Measurements from ENCODE around the gene HDLBP. TPM values are rescaled to one million over a fixed set of nuclear protein-coding genes. Genes with fewer than 3 reads are reported as not detected.
A peak's percentile ranks its signal among the peaks of the same experiment; 100 is the strongest.

Gene HDLBP
- total and polyA plus RNA-seq, 12 donors, result 206 to 419 (median 353) TPM

DNA sequence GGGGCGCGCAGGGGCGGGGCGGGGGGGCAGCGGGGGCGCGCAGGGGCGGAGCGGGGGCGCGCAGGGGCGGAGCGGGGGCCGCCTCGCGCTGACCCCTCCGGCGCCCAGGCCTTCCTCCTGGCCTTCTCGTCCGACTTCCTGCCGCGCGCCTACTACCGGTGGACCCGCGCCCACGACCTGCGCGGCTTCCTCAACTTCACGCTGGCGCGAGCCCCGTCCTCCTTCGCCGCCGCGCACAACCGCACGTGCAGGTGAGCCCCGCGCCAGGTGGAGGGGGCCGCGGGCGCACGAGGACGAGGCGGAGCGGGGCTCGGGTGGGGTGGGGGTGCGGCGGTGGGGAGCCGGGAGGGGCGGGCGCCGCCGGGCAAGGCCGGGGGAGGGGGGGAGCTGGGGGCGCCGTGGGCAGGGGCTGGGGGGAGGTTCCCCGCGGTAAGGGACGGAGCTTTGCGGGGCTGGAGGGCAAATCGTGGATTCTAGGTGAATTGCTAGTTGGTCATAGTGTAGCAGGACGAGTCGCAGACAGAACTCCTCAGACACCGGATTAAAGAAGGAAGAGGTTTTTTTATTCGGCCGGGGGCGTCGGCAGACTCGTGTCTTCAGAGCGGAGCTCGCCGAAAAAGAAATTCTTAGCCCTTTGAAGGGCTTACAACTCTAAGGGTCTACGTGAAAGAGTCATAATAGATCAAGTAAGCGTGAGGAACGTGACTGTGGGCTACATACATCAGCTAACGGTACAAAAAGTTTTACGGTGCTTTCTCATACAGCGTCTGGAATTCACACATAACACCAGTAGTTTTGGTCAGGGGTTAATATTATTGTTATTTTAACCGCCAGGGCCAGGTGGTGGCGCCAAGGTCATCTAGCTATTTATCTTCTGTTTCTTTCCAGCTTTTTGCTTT lies 97.1 kb downstream of the HDLBP start:
- H3K27me3 ChIP-seq, result peaks cover 0 to 8% (median 0%) of the 10 kb centered on the region in 7 donors
- intact Hi-C loops (cut with DNase I), result loop anchor here in 2 of 10 donors (10.0 kb wide), 2 partner anchors 114 to 364 kb away; partner anchors contain the start of gene MTERF4 (in 1 of the 2)
- ATAC-seq, result peak in 7 of 8 donors; percentile 16 to 70 (median 50)
- peak overlapping the region; percentile 33 to 69 (median 62) for H3K4me3 ChIP-seq
- TF ChIP-seq CTCF (IDR thresholded peaks at IDR 0.05), result peak in 5 of 9 donors; percentile 10 to 42 (median 38)
- peak; percentile 55 to 58 for DNase-seq
- no peaks in the 10 kb centered on the region for H3K9me3 ChIP-seq
- 1% methylated on average over 62 to 80 of the region's 83 CpGs for WGBS, 2 donors
- H3K36me3 ChIP-seq, result no peaks in the 10 kb centered on the region
- H3K27ac ChIP-seq, result peak overlapping the region in 8 of 10 donors; percentile 47 to 81 (median 68)
- peaks cover 7 to 20% (median 10%) of the 10 kb centered on the region in 9 donors for H3K4me1 ChIP-seq

DNA sequence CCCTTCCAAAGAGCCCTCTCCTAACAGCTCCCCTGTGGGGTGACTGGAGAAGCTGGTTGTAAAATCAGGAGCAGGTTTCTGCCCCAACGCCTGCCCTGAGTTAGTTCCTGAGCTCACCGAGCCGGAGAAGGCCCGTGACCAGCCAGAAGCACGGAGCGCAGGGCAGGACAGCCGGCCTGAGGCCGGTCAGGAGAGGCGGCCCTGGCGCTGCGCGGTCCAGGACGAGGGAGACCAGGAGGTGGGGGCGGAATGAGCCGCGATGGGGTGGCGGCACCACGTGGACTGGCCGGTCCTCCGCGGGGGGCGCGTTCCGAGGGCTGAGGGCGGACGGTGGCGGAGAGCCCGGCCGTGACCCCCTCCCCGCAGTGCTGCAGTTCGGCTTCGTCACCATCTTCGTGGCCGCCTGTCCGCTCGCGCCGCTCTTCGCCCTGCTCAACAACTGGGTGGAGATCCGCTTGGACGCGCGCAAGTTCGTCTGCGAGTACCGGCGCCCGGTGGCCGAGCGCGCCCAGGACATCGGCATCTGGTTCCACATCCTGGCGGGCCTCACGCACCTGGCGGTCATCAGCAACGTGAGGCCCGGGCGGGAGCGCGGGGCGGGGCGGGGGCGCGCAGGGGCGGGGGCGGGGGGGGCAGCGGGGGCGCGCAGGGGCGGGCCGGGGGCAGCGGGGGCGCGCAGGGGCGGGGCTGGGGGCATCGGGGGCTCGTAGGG lies 98.0 kb downstream of the HDLBP start:
- TF ChIP-seq CTCF (IDR thresholded peaks at IDR 0.05), result peak in 2 of 9 donors; percentile 9 to 14
- intact Hi-C loops (cut with DNase I), result loop anchor here in 2 of 10 donors (2.0 to 10.0 kb wide), 3 partner anchors 67 to 363 kb away; partner anchors contain the start of genes MTERF4 (in 1 of the 2) and PPP1R7 (in 1 of the 2)
- WGBS, 2 donors, result 1% methylated on average over 59 to 69 of the region's 77 CpGs

DNA sequence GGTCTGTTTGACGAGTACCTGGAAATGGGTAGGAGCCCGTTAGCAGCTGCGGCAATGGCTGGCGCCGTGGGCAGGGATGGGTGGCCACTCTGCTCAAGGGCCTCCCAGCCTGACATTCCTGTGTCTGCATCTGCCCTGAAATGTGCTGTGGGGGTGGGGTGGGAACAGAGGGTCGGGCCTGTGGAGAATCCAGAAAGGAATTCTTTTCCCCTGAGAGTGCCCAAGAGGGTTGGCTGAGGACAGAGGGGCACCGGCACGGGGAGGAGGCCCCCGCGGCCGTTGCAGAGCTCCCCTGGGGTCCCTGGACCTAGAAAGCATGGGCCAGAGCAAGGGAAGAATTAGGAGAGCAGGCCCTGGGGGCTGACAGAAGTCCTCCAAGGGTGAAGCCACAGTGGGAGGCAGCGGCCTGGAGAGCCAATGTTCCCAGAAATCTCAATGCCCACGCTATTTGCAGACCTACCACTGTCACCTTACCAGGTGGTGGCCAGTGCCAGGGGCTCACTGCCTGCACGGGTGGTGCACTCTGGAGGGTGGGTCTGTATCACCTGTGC lies 99.2 kb downstream of the HDLBP start:
- Histone ChIP-seq H3K27me3 (peaks cover 0 to 8% (median 0%) of the 10 kb centered on the region in 7 donors), H3K27ac (no peak overlapping the region), H3K36me3 (no peaks in the 10 kb centered on the region), H3K4me3 (no peak overlapping the region), H3K9me3 (no peaks in the 10 kb centered on the region), H3K4me1 (peaks cover 7 to 17% (median 9%) of the 10 kb centered on the region in 9 donors)
- no peak for TF ChIP-seq CTCF (IDR thresholded peaks at IDR 0.05)
- 58 to 60% methylated on average over 13 to 14 of the region's 14 CpGs for WGBS, 2 donors
- intact Hi-C loops (cut with DNase I), result loop anchor here in 2 of 10 donors (2.0 to 10.0 kb wide), 3 partner anchors 65 to 361 kb away; partner anchors contain the start of genes MTERF4 (in 1 of the 2) and PPP1R7 (in 1 of the 2)
- DNase-seq, result no peak
- peak in 2 of 8 donors; percentile 3 to 25 for ATAC-seq

More for the DNA sequence above, 98.0 kb downstream of the HDLBP start:
- no peaks in the 10 kb centered on the region for H3K36me3 ChIP-seq
- no peaks in the 10 kb centered on the region for H3K9me3 ChIP-seq
- peak overlapping the region in 9 of 10 donors; percentile 40 to 68 (median 60) for H3K4me3 ChIP-seq
- H3K4me1 ChIP-seq, result peaks cover 7 to 17% (median 9%) of the 10 kb centered on the region in 9 donors
- H3K27me3 ChIP-seq, result peaks cover 0 to 8% (median 0%) of the 10 kb centered on the region in 7 donors
- DNase-seq, result peak; percentile 59 to 69
- peak; percentile 80 to 91 (median 85) for ATAC-seq
- peak overlapping the region; percentile 14 to 92 (median 82) for H3K27ac ChIP-seq

Measured in heart right ventricle (tissue), 16 donors.